ENCODE data around the gene FCHSD2.

The FCHSD2 gene

GRCh38 chr11:73142128-73142377, at the start of gene FCHSD2:
Gene FCHSD2 (minus strand): TSS chr11:73142318. CDS start chr11:73141877, 441 bp downstream.
- DNase-seq: no peak

GRCh38 chr11:73191151-73191550, 49.0 kb upstream of the FCHSD2 start:
- DNase-seq: no peak

GRCh38 chr11:73190557-73190885, 48.4 kb upstream of the FCHSD2 start:
- no peak for DNase-seq

- DNase-seq: no peak
These were observed 47.8 kb upstream of the FCHSD2 start for GRCh38 chr11:73189723-73190556.

- DNase-seq: peak; percentile 28
These were observed 47.2 kb upstream of the FCHSD2 start for GRCh38 chr11:73189315-73189714.

GRCh38 chr11:73188301-73188700, 46.2 kb upstream of the FCHSD2 start:
- DNase-seq: no peak

- DNase-seq: no peak
These were observed 45.7 kb upstream of the FCHSD2 start for GRCh38 chr11:73187854-73188253.

- no peak for DNase-seq
These were observed 44.8 kb upstream of the FCHSD2 start for GRCh38 chr11:73186886-73187285.

- DNase-seq: no peak
These were observed 44.3 kb upstream of the FCHSD2 start for GRCh38 chr11:73186294-73186850.

- DNase-seq: no peak
These were observed 43.7 kb upstream of the FCHSD2 start for GRCh38 chr11:73185680-73186293.

GRCh38 chr11:73184953-73185671, 43.0 kb upstream of the FCHSD2 start:
- DNase-seq: peak; percentile 42

- DNase-seq: no peak
These were observed 40.8 kb upstream of the FCHSD2 start for GRCh38 chr11:73182824-73183321.

GRCh38 chr11:73178681-73179080, 36.6 kb upstream of the FCHSD2 start:
- no peak for DNase-seq

- DNase-seq: peak; percentile 81
These were observed 35.8 kb upstream of the FCHSD2 start for GRCh38 chr11:73177778-73178539.

GRCh38 chr11:73177380-73177777, 35.3 kb upstream of the FCHSD2 start:
- no peak for DNase-seq

- no peak for DNase-seq
These were observed 34.7 kb upstream of the FCHSD2 start for GRCh38 chr11:73176874-73177155.

- DNase-seq: no peak
These were observed 34.2 kb upstream of the FCHSD2 start for GRCh38 chr11:73176145-73176873.

GRCh38 chr11:73175551-73176144, 33.5 kb upstream of the FCHSD2 start:
- no peak for DNase-seq

- no peak for DNase-seq
These were observed 32.3 kb upstream of the FCHSD2 start for GRCh38 chr11:73174495-73174791.

- no peak for DNase-seq
These were observed 31.8 kb upstream of the FCHSD2 start for GRCh38 chr11:73173755-73174494.

- no peak for DNase-seq
These were observed 31.0 kb upstream of the FCHSD2 start for GRCh38 chr11:73172992-73173656.
